Fibroblast of mammary gland (primary cell): ENCODE measurements around the gene SIX2.

ENCODE experiments used
- DNase-seq: peaks from one replicate; pipeline ENCODE4 v3.0.0-alpha.2; 2010; ENCODE audit warnings: low read depth
- H3K4me3 ChIP-seq: 2 replicates; pipeline ENCODE4 v1.5.1; 2011; ENCODE audit warnings: low read depth, mild to moderate bottlenecking, low read length, moderate library complexity; ENCODE audit not compliant: control insufficient read depth
- TF ChIP-seq, protein P1 (sequence below): conservative IDR thresholded peaks from 2 replicates; pipeline ENCODE4 v1.5.1; 2011; ENCODE audit warnings: low read depth, low read length, inconsistent platforms; ENCODE audit not compliant: control insufficient read depth, insufficient read depth

Gene SIX2

DNA sequence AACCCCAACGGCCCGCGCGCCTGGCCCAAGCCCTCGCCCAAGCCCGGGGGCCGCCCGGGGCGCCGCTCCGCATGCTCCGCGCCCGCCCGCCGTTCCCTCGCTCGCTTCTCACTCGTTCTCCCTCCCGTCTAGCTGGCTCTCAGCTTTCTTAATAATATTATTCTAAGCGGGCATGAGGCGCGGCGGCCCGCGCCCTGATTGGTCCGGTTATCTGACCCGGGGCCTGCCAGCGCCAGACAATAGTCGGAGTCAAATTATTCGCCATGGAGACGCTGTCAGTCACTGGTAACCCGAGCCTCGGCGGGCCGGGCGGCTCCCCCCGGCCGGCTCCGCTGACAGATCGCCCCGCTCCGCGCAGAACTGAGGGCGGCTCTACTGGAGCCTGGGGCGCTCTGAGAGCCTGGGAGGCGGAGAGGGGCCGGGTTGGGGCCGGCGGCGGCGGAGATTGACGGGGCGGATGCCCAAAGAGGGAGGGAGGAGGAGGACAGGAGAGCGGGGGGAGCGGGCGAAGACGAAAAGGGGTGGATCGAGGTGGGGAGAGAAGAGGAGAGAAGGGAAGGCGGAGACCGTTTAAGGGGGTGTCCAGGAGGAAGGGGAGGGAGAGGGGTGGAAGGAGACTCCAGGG, at the start of gene SIX2:
Gene SIX2, minus strand, starts transcription at position 150 of the 625 bp plus-strand sequence. CDS start 342 bp downstream, outside the sequence.
- peak; percentile 96 for DNase-seq
- TF ChIP-seq, protein P1, sequence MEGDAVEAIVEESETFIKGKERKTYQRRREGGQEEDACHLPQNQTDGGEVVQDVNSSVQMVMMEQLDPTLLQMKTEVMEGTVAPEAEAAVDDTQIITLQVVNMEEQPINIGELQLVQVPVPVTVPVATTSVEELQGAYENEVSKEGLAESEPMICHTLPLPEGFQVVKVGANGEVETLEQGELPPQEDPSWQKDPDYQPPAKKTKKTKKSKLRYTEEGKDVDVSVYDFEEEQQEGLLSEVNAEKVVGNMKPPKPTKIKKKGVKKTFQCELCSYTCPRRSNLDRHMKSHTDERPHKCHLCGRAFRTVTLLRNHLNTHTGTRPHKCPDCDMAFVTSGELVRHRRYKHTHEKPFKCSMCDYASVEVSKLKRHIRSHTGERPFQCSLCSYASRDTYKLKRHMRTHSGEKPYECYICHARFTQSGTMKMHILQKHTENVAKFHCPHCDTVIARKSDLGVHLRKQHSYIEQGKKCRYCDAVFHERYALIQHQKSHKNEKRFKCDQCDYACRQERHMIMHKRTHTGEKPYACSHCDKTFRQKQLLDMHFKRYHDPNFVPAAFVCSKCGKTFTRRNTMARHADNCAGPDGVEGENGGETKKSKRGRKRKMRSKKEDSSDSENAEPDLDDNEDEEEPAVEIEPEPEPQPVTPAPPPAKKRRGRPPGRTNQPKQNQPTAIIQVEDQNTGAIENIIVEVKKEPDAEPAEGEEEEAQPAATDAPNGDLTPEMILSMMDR: no peak
- H3K4me3 ChIP-seq: peak within 1 kb of the TSS; percentile 62

DNA sequence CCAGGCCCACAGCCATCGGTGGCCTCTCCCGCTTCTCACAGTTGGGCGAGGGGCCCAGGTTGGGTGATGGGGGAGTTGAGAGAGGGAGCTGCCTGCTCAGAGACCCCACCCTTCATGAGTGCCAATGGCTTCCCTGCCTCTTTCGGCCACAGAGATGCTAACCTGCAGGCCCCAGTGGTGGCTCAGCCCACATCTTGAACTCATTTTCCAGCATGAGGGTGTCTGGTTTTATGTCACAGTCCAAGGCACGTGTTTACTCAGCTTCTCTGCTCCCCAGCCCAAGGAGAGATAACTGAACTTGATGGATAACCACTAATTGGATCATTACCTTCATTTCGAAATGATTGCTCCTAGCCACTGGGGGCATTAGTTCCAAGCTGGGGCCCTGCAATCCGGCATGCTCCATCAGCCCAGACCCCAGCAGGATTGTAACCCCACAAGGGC, 45.9 kb upstream of the SIX2 start:
- DNase-seq: peak; percentile 18
- TF ChIP-seq, protein P1: no peak
- H3K4me3 ChIP-seq: no peak overlapping the region

DNA sequence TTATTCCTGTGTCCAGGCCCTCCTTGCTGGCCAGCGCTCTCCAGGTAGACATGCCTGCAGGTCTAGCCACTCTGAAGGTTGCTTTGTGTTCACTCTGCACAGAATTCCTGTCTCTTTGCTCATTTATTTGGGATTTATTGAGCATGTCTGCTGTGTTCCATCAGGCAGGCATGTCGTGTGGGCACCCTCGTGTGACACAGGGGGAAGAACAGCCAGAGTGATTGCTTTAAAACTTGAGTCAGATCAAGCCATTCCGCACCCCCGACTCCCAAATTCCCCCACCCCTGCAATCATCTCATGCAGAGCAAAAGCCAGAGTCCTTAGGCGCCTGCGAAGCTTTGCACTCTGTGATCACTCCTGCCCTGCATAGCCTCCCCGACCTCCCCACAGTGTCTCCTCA, 44.7 kb upstream of the SIX2 start:
- H3K4me3 ChIP-seq: no peak overlapping the region
- no peak for DNase-seq
- TF ChIP-seq, protein P1: no peak

DNA sequence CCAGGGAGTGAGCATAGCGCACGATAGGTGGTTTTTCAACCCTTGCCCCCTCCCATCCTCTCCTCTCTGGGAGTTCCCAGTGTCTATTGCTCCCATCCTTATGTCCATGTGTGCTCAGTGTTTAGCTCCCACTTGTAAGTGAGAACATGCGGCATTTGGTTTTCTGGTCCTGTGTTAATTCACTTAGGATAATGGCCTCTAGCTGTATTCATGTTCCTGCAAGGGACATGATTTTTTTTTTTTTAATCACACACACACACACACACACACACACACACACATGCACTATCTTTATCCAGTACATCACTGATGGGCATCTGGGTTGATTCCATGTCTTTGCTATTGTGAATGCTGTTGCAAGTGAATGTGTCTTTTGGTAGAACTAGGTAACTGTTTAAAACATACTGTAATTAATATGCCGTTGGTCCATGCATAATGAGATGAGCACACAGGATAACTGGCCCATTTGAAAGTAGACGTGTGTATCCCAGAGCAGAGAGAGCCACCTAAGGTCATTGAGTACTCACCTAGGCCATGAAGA, 43.2 kb upstream of the SIX2 start:
- TF ChIP-seq, protein P1: no peak
- H3K4me3 ChIP-seq: no peak overlapping the region
- no peak for DNase-seq

DNA sequence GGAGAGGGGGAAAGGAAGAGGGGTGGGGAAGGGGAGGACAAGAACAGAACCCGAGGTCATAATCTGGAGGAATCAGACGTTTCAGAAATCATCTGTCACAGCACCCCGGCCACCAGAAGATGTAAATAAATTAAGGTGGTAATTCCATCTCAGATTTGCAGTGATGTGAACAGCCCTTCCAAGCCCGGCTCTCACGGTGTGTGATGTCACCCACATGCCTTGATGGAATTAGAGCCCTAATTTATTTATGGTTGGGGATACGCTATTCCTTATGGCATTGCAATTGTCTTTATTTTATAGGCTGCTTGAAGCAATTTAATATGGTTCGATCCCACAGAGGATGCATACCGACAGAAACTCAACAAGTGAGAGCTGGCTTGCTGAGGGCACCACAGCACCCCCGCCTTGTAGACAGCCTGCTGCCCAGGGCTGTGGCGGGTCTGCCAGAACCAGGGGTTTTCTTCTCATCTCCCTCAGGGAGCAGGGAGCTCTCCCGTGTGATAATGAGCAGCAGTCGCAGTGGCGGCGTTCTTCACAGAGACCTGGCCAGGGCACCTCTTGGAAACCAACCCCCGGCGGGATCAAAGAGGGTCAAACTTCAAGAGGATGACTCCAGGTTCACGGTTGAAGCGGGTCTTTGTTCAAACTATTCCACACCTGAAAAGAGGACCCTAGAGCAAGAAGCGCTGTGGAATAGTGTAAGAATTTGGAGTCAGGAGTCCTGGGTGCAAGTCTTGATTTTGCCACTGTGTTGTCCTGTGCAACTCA, 40.5 kb upstream of the SIX2 start:
- no peak overlapping the region for H3K4me3 ChIP-seq
- TF ChIP-seq, protein P1: no peak
- DNase-seq: no peak

DNA sequence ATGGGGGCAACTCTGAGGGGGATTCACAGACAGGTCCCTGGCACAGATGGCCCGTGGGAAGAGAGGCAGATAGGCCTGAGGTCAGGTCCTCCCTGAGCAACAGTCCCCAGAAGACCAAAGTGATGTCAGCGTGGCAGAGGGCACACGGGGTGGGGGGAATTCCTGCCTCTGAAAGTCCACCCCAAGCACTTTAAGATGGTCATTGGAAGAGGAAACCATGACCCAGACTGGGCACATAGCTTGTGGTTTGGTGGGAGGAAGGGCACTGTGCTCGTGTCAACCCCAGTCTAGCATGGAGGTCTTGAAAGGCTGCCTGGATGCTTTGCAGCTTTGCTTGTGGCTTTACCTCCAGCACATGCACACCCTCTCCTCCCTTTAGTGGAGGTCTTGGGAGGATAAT, 38.0 kb upstream of the SIX2 start:
- TF ChIP-seq, protein P1: no peak
- DNase-seq: no peak
- H3K4me3 ChIP-seq: no peak overlapping the region
